NCI-H345 (cell line): ENCODE data around the gene FASTK.
"Not testable (repeated sequence)": the region's sequence is repeated elsewhere in the genome, so short reads cannot be mapped to it uniquely, and the experiment has no call there.

Experiments used
- DNase-seq: peaks from one replicate; lab custom pipeline; 2025; lab: John Stamatoyannopoulos, UW

The FASTK gene

GRCh38 chr7:151026771-151027727, 53.6 kb downstream of the FASTK start:
- not testable (repeated sequence) for DNase-seq
